ENCODE measurements around the gene G0S2.

DNA sequence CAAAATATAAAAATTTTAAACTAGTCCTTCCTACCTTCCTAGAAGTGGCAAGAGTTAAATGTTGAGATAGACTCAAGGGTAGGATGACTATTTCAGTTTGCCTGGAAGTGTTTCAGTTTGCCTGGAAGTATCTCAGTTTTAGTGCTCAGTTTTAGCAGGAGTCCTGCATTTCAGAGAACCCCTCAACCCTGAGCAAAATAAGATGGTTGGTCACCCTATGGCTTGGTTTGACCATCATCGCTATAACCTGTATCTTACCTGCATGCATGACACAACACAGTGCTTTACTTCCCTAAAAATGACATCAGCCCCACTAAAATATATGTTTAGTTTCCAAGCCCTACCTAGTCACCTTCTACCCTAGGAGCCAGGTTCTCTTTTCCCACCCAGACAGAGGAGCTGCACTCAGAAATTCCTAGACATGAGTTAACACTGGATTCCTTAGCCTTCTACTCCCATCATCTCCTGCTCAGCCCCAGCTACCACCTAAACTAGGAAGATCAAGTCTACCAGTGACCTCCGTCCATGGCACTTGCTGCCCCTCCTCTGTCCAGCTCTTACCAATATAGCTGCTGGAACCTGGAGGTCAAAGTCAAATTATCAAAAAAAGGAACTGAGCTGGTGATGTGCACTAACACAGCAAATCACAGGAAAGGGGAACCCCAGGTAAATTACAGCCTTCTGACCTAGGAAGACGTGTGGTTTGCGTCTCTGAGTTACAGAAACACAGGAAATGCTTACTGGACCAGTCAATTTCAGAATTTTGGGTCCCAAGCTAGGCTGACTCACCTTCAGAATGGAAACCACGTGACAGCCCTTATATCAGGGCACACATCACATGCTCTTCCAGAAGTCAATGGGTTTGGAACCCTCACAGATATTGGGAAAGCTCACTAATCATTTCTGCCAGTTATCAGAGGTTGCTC, 2.2 kb upstream of the G0S2 start:
- no peak for TF ChIP-seq POLR2AphosphoS5 (IDR thresholded peaks at IDR 0.05)
- TF ChIP-seq CTCF (IDR thresholded peaks at IDR 0.05) = no peak

All from transverse colon (tissue), 4 donors.